Loucy (cell line): ENCODE data around the gene CARS2.

Experiments used
- EZH2phosphoT487 ChIP-seq: fragments of 200-600 bp; IDR thresholded peaks from 2 replicates; pipeline ENCODE4 v1.6.1; 2018; ENCODE audit warnings: antibody characterized with exemption, mild to moderate bottlenecking, moderate library complexity, borderline replicate concordance
- TF ChIP-seq, protein P1 (sequence below): fragments of 200-600 bp; sonication (generic); conservative IDR thresholded peaks from 2 replicates; pipeline ENCODE4 v1.5.1; 2014; ENCODE audit warnings: mild to moderate bottlenecking, antibody characterized with exemption, low read length

DNA sequence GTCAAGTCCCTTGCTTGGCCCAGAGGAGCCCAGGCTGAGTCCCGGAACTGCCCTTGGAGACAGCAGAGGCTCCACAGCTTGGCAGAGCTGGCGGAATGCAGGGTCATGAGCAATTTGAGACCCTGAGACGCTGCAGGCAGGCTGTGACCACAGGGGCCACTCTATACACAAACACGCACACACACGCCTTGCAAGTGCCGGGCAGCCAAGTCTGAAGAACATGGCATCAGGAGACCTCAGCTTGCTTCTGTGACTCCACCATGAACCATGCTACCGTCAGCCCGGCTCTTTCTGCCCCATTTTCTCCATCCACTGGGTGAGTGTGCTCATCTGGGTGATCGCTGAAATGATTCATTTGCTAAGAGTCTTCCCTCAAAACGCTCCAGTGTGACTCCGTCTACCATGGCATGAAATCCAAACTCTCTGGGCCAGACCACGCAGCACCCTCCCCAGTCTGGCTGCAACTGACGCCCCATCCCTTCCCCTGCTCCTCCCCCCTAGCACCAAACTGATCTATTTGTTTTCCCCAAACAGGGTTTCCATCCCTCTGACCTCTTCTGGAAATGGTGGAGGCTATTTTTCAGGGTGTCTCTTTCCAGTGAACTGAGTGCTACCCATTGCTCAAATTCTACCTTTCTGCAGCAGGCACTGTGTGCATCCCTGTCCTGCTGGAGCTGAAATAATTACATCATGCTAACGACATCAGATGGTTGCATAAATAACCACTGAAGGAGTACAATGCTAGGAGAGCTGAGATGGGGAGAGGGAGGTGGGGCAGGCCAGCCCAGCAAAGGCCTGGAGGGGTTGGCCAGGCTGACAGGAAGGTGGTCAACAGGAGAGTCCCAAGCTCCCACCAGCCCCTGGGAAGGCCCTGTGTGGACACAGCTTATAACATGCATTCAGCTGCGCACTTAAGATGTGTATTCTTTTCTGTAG, 3.1 kb downstream of the CARS2 start:
- TF ChIP-seq, protein P1, sequence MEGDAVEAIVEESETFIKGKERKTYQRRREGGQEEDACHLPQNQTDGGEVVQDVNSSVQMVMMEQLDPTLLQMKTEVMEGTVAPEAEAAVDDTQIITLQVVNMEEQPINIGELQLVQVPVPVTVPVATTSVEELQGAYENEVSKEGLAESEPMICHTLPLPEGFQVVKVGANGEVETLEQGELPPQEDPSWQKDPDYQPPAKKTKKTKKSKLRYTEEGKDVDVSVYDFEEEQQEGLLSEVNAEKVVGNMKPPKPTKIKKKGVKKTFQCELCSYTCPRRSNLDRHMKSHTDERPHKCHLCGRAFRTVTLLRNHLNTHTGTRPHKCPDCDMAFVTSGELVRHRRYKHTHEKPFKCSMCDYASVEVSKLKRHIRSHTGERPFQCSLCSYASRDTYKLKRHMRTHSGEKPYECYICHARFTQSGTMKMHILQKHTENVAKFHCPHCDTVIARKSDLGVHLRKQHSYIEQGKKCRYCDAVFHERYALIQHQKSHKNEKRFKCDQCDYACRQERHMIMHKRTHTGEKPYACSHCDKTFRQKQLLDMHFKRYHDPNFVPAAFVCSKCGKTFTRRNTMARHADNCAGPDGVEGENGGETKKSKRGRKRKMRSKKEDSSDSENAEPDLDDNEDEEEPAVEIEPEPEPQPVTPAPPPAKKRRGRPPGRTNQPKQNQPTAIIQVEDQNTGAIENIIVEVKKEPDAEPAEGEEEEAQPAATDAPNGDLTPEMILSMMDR: no peak
- no peak for TF ChIP-seq EZH2phosphoT487
